Sigmoid colon (tissue), 3 donors: ENCODE data around the gene CNOT6.

ENCODE experiments used
- CTCF ChIP-seq, 4 experiments: fragments of 450-650 bp in 3 of 4; fragments of 200-600 bp in 1 of 4; IDR thresholded peaks; one replicate each; pipeline ENCODE4 v1.5.1; 2016 to 2019; ENCODE audit warnings: antibody characterized with exemption in 4 of 4, mild to moderate bottlenecking in 3 of 4, moderate library complexity in 2 of 4
- POLR2A ChIP-seq, 2 donors: fragments of 450-650 bp; IDR thresholded peaks; one replicate each; pipeline ENCODE4 v1.6.1; 2016; ENCODE audit warnings: antibody characterized with exemption in 2 of 2, mild to moderate bottlenecking in 2 of 2, moderate library complexity in 2 of 2

DNA sequence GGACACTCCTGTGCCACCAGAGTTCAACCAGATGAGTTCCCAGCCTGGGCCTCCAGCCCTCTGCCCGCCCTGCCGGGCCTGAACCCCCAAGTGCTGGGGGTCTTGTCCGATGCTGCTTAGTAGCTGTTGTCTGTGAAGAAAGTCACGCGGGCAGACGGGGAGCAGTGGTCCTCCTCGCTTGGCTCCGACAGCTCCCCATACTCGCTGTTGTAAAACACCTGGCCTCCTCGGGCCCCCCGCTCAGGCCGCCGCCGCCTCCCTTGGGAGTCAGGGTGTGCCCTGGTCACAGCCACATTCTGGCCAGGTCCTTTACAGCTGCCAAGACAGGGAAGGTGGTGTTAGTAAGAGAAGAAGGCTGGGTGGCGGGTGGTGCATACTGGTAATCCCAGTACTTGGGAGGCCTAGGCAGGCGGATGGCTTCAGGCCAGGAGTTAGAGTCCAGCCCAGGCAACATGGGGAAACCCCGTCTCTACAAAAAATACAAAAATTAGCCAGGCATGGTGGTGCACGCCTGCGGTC lies 109.0 kb downstream of the CNOT6 start:
- no peak for TF ChIP-seq CTCF (IDR thresholded peaks at IDR 0.05)
- no peak for TF ChIP-seq POLR2A (IDR thresholded peaks at IDR 0.05)
